ENCODE data around the gene DNAJB4. TPM values are rescaled to one million over a fixed set of nuclear protein-coding genes. Genes with fewer than 3 reads are reported as not detected.

The DNAJB4 gene
- total RNA-seq, 2 experiments from 2014 or later = 19.2 to 22.7 TPM

DNA sequence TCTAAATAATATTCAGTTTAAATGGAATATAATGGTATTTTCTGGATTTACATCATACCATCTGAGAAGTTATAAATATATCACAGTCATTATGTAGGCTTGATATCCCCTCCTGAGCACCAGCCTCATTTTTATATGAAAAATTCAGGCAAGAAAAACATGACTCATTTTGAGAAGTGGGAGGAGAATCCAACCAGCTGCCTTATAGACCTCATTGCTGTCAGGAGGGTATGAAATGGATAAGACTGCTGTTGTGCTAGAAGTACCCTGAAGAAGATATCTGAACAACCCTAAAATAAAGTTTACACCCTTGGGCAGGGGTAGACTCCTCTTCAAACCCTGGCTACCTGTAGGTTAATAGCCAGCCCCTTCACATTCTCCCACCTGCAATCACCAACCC lies 49.8 kb downstream of the DNAJB4 start:
- Histone ChIP-seq H3K4me3 (ENCODE audit: low read length) (no peak overlapping the region), H3K36me3 (ENCODE audit: insufficient read depth, low read length) (no peaks in the 10 kb centered on the region), H3K27me3 (ENCODE audit: control insufficient read depth in 1 of 2, insufficient read depth in 2 of 2, low read length in 2 of 2) (no peaks in the 10 kb centered on the region), H3K27ac (ENCODE audit: low read depth in 1 of 2, low read length in 2 of 2) (no peak overlapping the region), H3K4me1 (ENCODE audit: insufficient read depth, low read length) (no peaks in the 10 kb centered on the region), H3K9me3 (ENCODE audit: control insufficient read depth in 1 of 2, insufficient read depth in 1 of 2, low read length in 2 of 2) (no peaks in the 10 kb centered on the region)
- ATAC-seq (ENCODE audit: poor library complexity) (no peak), DNase-seq (no peak)
- POLR2A ChIA-PET = no interaction called here
- TF ChIP-seq, protein P1, sequence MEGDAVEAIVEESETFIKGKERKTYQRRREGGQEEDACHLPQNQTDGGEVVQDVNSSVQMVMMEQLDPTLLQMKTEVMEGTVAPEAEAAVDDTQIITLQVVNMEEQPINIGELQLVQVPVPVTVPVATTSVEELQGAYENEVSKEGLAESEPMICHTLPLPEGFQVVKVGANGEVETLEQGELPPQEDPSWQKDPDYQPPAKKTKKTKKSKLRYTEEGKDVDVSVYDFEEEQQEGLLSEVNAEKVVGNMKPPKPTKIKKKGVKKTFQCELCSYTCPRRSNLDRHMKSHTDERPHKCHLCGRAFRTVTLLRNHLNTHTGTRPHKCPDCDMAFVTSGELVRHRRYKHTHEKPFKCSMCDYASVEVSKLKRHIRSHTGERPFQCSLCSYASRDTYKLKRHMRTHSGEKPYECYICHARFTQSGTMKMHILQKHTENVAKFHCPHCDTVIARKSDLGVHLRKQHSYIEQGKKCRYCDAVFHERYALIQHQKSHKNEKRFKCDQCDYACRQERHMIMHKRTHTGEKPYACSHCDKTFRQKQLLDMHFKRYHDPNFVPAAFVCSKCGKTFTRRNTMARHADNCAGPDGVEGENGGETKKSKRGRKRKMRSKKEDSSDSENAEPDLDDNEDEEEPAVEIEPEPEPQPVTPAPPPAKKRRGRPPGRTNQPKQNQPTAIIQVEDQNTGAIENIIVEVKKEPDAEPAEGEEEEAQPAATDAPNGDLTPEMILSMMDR (IDR thresholded peaks at IDR 0.05) = no peak
- H3K27ac Mint-ChIP-seq = no peak overlapping the region
- no peak overlapping the region for H3K4me3 Mint-ChIP-seq
- intact Hi-C loops (cut with DNase I, micrococcal nuclease) = no loop called here
- H3K27me3 Mint-ChIP-seq = peaks cover 8% of the 10 kb centered on the region
- H3K36me3 Mint-ChIP-seq (ENCODE audit: low read depth) = no peaks in the 10 kb centered on the region
- no peaks in the 10 kb centered on the region for H3K9me3 Mint-ChIP-seq
- H3K4me1 Mint-ChIP-seq (ENCODE audit: low read depth) = no peaks in the 10 kb centered on the region
- CTCF ChIA-PET = no interaction called here

DNA sequence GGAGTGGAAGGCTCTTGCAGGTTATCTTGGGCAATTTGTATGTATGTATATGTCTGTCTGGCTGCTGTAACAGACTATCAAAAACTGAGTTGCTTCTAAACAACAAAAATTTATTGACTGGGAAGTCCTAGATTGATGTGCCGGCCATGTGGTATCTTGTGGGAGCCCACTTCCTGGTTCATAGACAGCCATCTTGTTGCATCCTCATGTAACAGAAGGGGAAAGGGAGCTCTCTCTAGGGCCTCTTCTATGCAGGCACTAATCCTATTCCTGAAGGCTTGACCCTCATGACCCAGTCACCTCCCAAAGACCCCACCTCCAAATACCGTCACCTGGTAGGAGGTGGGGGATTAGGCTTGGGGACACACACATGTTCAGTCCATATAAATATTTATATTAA lies 50.2 kb downstream of the DNAJB4 start:
- Histone ChIP-seq H3K4me3 (ENCODE audit: low read length) (no peak overlapping the region), H3K9me3 (ENCODE audit: control insufficient read depth in 1 of 2, insufficient read depth in 1 of 2, low read length in 2 of 2) (no peaks in the 10 kb centered on the region), H3K36me3 (ENCODE audit: insufficient read depth, low read length) (no peaks in the 10 kb centered on the region), H3K4me1 (ENCODE audit: insufficient read depth, low read length) (no peaks in the 10 kb centered on the region), H3K27ac (ENCODE audit: low read depth in 1 of 2, low read length in 2 of 2) (no peak overlapping the region), H3K27me3 (ENCODE audit: control insufficient read depth in 1 of 2, insufficient read depth in 2 of 2, low read length in 2 of 2) (no peaks in the 10 kb centered on the region)
- Mint-ChIP-seq H3K36me3 (ENCODE audit: low read depth) (no peaks in the 10 kb centered on the region), H3K27ac (no peak overlapping the region), H3K4me3 (no peak overlapping the region), H3K27me3 (peaks cover 7% of the 10 kb centered on the region), H3K4me1 (ENCODE audit: low read depth) (no peaks in the 10 kb centered on the region), H3K9me3 (no peaks in the 10 kb centered on the region)
- DNase-seq (no peak), ATAC-seq (ENCODE audit: poor library complexity) (no peak)
- CTCF ChIA-PET = no interaction called here
- POLR2A ChIA-PET = no interaction called here
- intact Hi-C loops (cut with DNase I, micrococcal nuclease) = no loop called here
- TF ChIP-seq, protein P1 (IDR thresholded peaks at IDR 0.05) = no peak

DNA sequence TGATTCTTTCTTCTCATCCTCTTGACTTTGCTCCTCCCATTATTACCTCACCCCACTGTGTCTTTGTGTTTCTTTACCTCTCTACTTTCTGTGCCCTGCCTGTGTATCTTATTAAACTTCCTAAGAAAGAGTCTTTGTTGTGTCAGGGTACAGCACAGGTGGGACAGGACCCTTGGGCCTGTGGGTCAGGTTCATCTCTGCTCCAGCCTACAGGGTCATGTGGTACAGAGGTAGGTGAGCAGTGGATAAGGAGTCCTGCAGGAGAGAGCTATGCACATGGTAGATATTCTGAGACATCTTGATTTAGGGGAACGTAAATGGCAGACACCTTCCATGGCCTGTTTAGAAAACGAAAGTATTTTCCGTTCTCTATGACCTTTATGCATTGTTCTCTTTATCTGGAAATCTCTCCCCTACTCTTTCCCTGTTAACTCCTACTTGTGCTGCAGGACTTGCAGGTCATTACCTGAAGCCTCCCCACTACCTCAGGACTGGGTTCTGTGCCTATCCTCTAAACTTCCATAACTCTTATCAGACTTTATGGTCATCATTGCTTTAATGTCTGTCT lies 50.9 kb downstream of the DNAJB4 start:
- Mint-ChIP-seq H3K27ac (no peak overlapping the region), H3K4me3 (no peak overlapping the region), H3K27me3 (peaks cover 13% of the 10 kb centered on the region), H3K9me3 (no peaks in the 10 kb centered on the region), H3K4me1 (ENCODE audit: low read depth) (no peaks in the 10 kb centered on the region), H3K36me3 (ENCODE audit: low read depth) (no peaks in the 10 kb centered on the region)
- no peak overlapping the region for H3K4me3 ChIP-seq (ENCODE audit: low read length)
- CTCF ChIA-PET = no interaction called here
- intact Hi-C loops (cut with DNase I, micrococcal nuclease) = no loop called here
- TF ChIP-seq, protein P1 (IDR thresholded peaks at IDR 0.05) = no peak
- H3K27me3 ChIP-seq (ENCODE audit: control insufficient read depth in 1 of 2, insufficient read depth in 2 of 2, low read length in 2 of 2) = no peaks in the 10 kb centered on the region
- no peak overlapping the region for H3K27ac ChIP-seq (ENCODE audit: low read depth in 1 of 2, low read length in 2 of 2)
- DNase-seq (no peak), ATAC-seq (ENCODE audit: poor library complexity) (no peak)
- no peaks in the 10 kb centered on the region for H3K36me3 ChIP-seq (ENCODE audit: insufficient read depth, low read length)
- POLR2A ChIA-PET = no interaction called here
- H3K9me3 ChIP-seq (ENCODE audit: control insufficient read depth in 1 of 2, insufficient read depth in 1 of 2, low read length in 2 of 2) = no peaks in the 10 kb centered on the region
- no peaks in the 10 kb centered on the region for H3K4me1 ChIP-seq (ENCODE audit: insufficient read depth, low read length)
